Measurements from ENCODE around the gene TMEM191B.
"Not testable (repeated sequence)": the region's sequence is repeated elsewhere in the genome, so short reads cannot be mapped to it uniquely, and the experiment has no call there.

DNA sequence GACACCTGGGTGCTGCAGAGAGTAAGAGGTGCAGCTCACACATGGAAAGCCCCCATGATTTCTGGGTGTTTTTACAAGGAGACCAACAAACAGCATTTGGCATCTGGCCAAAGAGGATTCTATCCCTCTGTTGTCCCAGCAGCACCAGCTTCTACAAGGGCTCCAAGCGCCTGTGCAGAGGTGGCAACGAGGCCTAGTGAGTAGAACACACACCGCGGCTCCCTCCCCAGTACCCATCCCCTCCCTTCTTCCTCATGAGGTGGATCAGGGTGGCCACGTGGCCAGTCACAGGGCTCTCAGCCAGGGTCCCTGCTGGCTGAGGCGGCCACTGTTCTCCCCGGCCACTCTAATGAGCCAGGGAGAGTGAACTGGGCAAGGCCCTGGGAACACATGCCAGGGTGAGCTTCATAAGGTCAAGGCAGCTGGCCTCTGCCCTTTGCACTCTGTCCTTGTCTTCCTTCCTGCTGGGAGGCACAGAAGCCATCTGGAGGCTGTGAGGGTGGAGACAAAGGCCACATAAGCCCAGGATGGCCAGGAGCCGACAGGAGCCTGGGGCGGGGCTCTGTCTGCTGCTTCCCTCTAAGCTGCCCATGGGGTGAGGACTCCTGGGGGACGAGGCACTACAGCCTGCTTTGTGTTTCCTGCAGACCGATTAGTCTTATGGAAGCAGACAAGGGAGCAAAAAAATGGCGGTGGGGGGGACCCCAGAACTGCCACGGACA is 22.0 kb downstream of the TMEM191B start:
- not testable (repeated sequence) for TF ChIP-seq EZH2 (IDR thresholded peaks at IDR 0.05; ENCODE audit: borderline replicate concordance); EZH2phosphoT487 (IDR thresholded peaks at IDR 0.05; ENCODE audit: low read depth, severe bottlenecking, unreplicated experiment)
- TF ChIP-seq, protein P1, sequence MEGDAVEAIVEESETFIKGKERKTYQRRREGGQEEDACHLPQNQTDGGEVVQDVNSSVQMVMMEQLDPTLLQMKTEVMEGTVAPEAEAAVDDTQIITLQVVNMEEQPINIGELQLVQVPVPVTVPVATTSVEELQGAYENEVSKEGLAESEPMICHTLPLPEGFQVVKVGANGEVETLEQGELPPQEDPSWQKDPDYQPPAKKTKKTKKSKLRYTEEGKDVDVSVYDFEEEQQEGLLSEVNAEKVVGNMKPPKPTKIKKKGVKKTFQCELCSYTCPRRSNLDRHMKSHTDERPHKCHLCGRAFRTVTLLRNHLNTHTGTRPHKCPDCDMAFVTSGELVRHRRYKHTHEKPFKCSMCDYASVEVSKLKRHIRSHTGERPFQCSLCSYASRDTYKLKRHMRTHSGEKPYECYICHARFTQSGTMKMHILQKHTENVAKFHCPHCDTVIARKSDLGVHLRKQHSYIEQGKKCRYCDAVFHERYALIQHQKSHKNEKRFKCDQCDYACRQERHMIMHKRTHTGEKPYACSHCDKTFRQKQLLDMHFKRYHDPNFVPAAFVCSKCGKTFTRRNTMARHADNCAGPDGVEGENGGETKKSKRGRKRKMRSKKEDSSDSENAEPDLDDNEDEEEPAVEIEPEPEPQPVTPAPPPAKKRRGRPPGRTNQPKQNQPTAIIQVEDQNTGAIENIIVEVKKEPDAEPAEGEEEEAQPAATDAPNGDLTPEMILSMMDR (IDR thresholded peaks at IDR 0.05; ENCODE audit: poor library complexity), result not testable (repeated sequence)

Measured in hepatocyte (in vitro differentiated cells).